Trophoblast cell (in vitro differentiated cells and primary cell): Measurements from ENCODE around the gene SRSF2.

Experiments used
- DNase-seq, 2 donors: peaks; one replicate each; pipeline ENCODE4 v3.0.0-alpha.2; 2016
- H2AFZ ChIP-seq: 2 replicates; pipeline ENCODE4 v1.6.1; 2013; ENCODE audit warnings: low read length, moderate library complexity, mild to moderate bottlenecking; ENCODE audit not compliant: insufficient read depth, poor library complexity
- H2AK5ac ChIP-seq: 2 replicates; pipeline ENCODE4 v1.6.1; 2013; ENCODE audit warnings: mild to moderate bottlenecking, low read length
- H2BK120ac ChIP-seq: 2 replicates; pipeline ENCODE4 v1.6.1; 2013; ENCODE audit warnings: low read length, mild to moderate bottlenecking, moderate library complexity; ENCODE audit not compliant: insufficient read depth, poor library complexity
- H2BK12ac ChIP-seq: 2 replicates; pipeline ENCODE4 v1.6.1; 2013; ENCODE audit warnings: mild to moderate bottlenecking, low read length, moderate library complexity
- H2BK5ac ChIP-seq: 2 replicates; pipeline ENCODE4 v1.6.1; 2013; ENCODE audit warnings: low read length, low read depth, moderate library complexity, mild to moderate bottlenecking; ENCODE audit not compliant: poor library complexity
- H3K14ac ChIP-seq: 2 replicates; pipeline ENCODE4 v1.6.1; 2013; ENCODE audit warnings: mild to moderate bottlenecking, low read length
- H3K18ac ChIP-seq: 2 replicates; pipeline ENCODE4 v1.6.1; 2013; ENCODE audit warnings: mild to moderate bottlenecking, low read length
- H3K23ac ChIP-seq: 2 replicates; pipeline ENCODE4 v1.6.1; 2013; ENCODE audit warnings: low read length
- H3K27ac ChIP-seq: 2 replicates; pipeline ENCODE4 v1.5.1; 2013; ENCODE audit warnings: low read depth, mild to moderate bottlenecking, inconsistent platforms, low read length, moderate library complexity
- H3K27me3 ChIP-seq: 2 replicates; pipeline ENCODE4 v1.6.1; 2013; ENCODE audit warnings: inconsistent platforms, mild to moderate bottlenecking, low read length, moderate library complexity; ENCODE audit not compliant: insufficient read depth
- H3K36me3 ChIP-seq, 2 experiments: 1 replicate in 1 of 2; 2 replicates in 1 of 2; pipeline ENCODE4 v1.6.1; 2013; ENCODE audit warnings: low read length in 2 of 2, mild to moderate bottlenecking in 2 of 2, moderate library complexity in 1 of 2; ENCODE audit not compliant: insufficient read depth in 2 of 2, control insufficient read depth in 1 of 2
- H3K4ac ChIP-seq: 2 replicates; pipeline ENCODE4 v1.6.1; 2013; ENCODE audit warnings: low read depth, mild to moderate bottlenecking, low read length, moderate library complexity
- H3K4me1 ChIP-seq, 2 experiments: 1 replicate in 1 of 2; 2 replicates in 1 of 2; pipeline ENCODE4 v1.6.1; 2013; ENCODE audit warnings: low read length in 2 of 2, mild to moderate bottlenecking in 2 of 2, moderate library complexity in 1 of 2; ENCODE audit not compliant: insufficient read depth in 2 of 2, control insufficient read depth in 1 of 2
- H3K4me2 ChIP-seq: 2 replicates; pipeline ENCODE4 v1.6.1; 2013; ENCODE audit warnings: inconsistent platforms, mild to moderate bottlenecking, low read length, moderate library complexity
- H3K4me3 ChIP-seq: 2 replicates; pipeline ENCODE4 v1.5.1; 2013; ENCODE audit warnings: mild to moderate bottlenecking, low read depth, low read length, inconsistent platforms
- H3K79me1 ChIP-seq: one replicate; pipeline ENCODE4 v1.6.1; 2013; ENCODE audit warnings: low read length
- H3K79me2 ChIP-seq: 2 replicates; pipeline ENCODE4 v1.6.1; 2013; ENCODE audit warnings: low read length, mild to moderate bottlenecking; ENCODE audit not compliant: control insufficient read depth, insufficient read depth, poor library complexity
- H3K9ac ChIP-seq: 2 replicates; pipeline ENCODE4 v1.6.1; 2013; ENCODE audit warnings: mild to moderate bottlenecking, low read length
- H3K9me3 ChIP-seq: 2 replicates; pipeline ENCODE4 v1.6.1; 2013; ENCODE audit warnings: low read depth, mild to moderate bottlenecking, control low read depth, inconsistent platforms, low read length; ENCODE audit not compliant: insufficient read depth
- H4K12ac ChIP-seq: 2 replicates; pipeline ENCODE4 v1.6.1; 2013; ENCODE audit warnings: low read depth, mild to moderate bottlenecking, low read length, moderate library complexity
- H4K8ac ChIP-seq: 2 replicates; pipeline ENCODE4 v1.6.1; 2013; ENCODE audit warnings: low read depth, mild to moderate bottlenecking, low read length, moderate library complexity
- H4K91ac ChIP-seq: one replicate; pipeline ENCODE4 v1.6.1; 2013; ENCODE audit warnings: low read depth, mild to moderate bottlenecking, low read length, moderate library complexity
- WGBS: extraction: QIAGEN DNeasy Blood & Tissue Kit; methylation state at CpG from one replicate; pipeline ENCODE4 v1.1.7; 2013; ENCODE audit warnings: missing lambda C conversion rate; ENCODE audit not compliant: insufficient read length, insufficient coverage; ENCODE audit errors: extremely low coverage; 5-methylcytosine and 5-hydroxymethylcytosine counted together

SRSF2 gene

DNA sequence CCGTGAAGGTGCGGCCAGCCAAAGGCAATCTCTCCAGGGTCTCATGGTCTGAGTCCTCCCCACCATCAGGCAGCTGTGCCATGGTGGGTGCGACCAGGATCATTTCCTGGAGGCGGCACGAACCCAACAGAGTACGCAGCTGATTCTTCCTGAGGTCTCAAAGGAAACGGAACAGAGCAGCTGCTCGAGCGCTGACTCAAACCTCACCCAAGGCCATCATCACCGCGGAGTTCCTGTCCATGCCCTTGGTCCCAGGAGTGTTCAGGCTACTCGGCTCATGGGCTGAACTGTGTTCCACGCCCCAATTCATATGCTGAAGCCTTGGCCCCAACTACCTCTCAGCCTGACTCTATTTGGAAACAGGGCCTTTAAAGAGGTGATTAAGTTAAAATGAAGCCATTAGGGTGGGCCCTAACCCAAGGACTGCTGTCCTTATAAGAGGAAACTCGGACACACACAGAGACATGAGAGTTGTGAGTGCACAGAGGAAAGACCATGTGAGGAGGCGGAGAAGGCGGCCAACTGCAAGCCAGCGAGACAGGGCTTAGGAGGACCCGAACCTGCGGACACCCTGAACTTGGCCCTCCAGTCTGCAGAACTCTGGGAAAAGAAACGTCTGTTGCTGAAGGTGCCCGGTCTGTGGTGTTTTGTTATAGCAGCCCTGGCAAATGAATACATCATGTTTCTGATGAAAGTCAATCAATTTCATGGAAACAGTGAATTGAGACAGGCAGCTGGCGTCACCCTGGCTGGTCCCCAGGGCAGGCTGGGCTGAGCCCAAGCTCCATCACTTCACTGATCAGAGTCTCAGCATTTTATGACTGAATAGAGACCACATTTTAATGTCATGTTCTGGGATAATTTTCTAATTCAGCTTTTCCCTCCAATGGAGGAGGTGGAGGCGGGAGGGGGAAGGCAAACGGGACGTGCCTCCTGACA lies 40.1 kb downstream of the SRSF2 start:
- H4K8ac ChIP-seq = no peak overlapping the region
- H4K12ac ChIP-seq = no peak overlapping the region
- H2BK12ac ChIP-seq = no peak overlapping the region
- no peak overlapping the region for H3K4me3 ChIP-seq
- H3K14ac ChIP-seq = no peak overlapping the region
- no peak overlapping the region for H3K27ac ChIP-seq
- no peak overlapping the region for H3K4me2 ChIP-seq
- no peak overlapping the region for H4K91ac ChIP-seq
- no CpG with 5 or more reads among the region's 25 CpGs for WGBS
- no peak overlapping the region for H3K9ac ChIP-seq
- peaks cover 0 to 7% of the 10 kb centered on the region in 2 experiments for H3K36me3 ChIP-seq
- peak in 1 of 2 donors; percentile 43 for DNase-seq
- H3K79me1 ChIP-seq = no peaks in the 10 kb centered on the region
- peaks cover 12% of the 10 kb centered on the region in 2 experiments for H3K4me1 ChIP-seq
- no peaks in the 10 kb centered on the region for H3K9me3 ChIP-seq
- H3K23ac ChIP-seq = no peak overlapping the region
- no peak overlapping the region for H3K4ac ChIP-seq
- H2AK5ac ChIP-seq = no peak overlapping the region
- no peak overlapping the region for H2BK5ac ChIP-seq
- H3K27me3 ChIP-seq = no peaks in the 10 kb centered on the region
- H2AFZ ChIP-seq = peak overlapping the region; percentile 8
- no peak overlapping the region for H2BK120ac ChIP-seq
- no peaks in the 10 kb centered on the region for H3K79me2 ChIP-seq
- no peak overlapping the region for H3K18ac ChIP-seq

DNA sequence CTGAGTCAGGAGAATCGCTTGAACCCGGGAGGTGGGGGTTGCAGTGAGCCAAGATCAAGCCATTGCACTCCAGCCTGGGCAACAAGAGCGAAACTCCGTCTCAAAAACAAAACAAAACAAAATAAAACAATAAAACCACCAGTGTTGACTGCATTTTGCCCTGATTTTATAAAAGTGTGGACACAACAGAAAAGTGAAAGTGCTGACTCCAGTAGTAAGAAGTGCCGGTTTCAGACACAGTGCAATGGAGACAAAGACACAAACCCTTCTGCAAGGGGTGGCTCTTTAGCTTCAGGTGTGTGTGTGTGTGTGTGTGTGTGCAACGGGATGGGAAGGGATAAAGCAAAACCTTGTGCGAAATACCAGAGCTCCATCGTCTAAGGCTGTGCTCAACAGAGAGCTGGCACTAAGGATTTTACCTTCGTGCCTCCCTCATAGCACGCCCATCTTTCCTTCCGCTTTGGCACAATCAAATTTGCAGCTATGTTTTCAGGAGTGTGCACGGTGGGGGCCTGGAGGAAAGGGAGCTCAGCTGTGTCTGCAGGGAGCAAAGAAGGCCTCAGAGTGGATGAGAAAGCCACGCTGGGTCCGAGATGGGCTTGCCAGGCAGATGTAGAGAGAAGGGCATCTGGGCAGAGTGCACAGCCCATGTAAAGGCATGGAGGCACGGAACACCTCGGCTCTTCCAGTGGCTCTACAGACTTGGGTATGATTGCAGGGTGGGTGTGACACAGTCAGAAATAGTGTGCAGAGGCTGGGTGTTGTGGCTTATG lies 41.9 kb downstream of the SRSF2 start:
- Histone ChIP-seq H3K27ac (no peak overlapping the region), H2BK5ac (no peak overlapping the region), H4K91ac (no peak overlapping the region), H3K23ac (no peak overlapping the region), H3K4me3 (no peak overlapping the region), H3K79me1 (no peaks in the 10 kb centered on the region), H3K27me3 (no peaks in the 10 kb centered on the region), H3K18ac (no peak overlapping the region), H3K4ac (no peak overlapping the region), H3K9ac (no peak overlapping the region), H3K4me2 (no peak overlapping the region), H3K36me3 (peaks cover 0 to 7% of the 10 kb centered on the region in 2 experiments), H2AFZ (no peak overlapping the region), H3K4me1 (no peaks in the 10 kb centered on the region), H3K79me2 (no peaks in the 10 kb centered on the region), H4K12ac (no peak overlapping the region), H4K8ac (no peak overlapping the region), H2AK5ac (no peak overlapping the region), H2BK120ac (no peak overlapping the region), H3K14ac (no peak overlapping the region), H2BK12ac (no peak overlapping the region), H3K9me3 (no peaks in the 10 kb centered on the region)
- no CpG with 5 or more reads among the region's 16 CpGs for WGBS
- DNase-seq = no peak

DNA sequence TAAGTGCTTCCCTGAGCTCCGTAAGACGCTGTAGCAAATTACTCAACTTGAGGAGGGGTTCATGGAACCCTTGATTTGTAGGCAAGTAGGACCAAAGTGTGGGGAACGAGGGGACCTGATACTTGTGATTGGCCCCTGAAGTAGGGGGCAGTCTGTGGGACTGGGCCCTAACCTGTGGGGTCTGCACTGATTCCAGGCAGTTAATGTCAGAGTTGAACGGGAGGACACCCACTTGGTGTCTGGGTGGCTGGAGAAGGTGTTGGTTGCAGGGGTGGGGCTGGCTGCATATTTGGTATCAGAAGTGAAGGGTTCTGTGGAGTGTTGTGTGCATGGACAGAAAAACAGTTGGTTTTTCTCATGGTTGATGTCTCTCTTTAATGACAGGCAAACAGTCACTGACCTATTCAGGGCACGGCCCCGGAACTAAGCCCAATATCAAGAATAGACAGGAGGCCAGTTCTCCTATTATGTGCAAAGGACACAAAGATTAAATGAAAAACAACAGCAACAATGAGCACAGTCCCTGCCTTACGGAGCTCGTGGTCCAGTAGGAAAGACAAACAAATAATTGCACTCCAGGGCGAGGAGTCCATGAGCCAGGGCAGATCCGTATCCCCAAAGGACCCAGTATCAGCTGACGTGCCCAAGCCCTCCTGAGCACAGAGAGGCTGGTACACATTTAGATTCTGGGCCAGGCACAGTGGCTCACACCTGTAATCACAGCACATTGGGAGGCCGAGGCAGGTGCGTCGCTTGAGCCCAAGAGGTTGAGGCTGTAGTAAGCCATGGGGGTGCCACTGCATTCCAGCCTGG lies 45.5 kb downstream of the SRSF2 start:
- Histone ChIP-seq H3K4ac (no peak overlapping the region), H3K36me3 (peaks cover 5 to 6% of the 10 kb centered on the region in 2 experiments), H2AK5ac (no peak overlapping the region), H2BK120ac (no peak overlapping the region), H4K91ac (no peak overlapping the region), H3K27ac (no peak overlapping the region), H3K14ac (no peak overlapping the region), H2BK12ac (no peak overlapping the region), H3K9ac (no peak overlapping the region), H3K27me3 (no peaks in the 10 kb centered on the region), H3K79me2 (no peaks in the 10 kb centered on the region), H3K23ac (no peak overlapping the region), H4K8ac (no peak overlapping the region), H3K4me3 (no peak overlapping the region), H2BK5ac (no peak overlapping the region), H4K12ac (no peak overlapping the region), H3K79me1 (no peaks in the 10 kb centered on the region), H2AFZ (no peak overlapping the region), H3K4me2 (no peak overlapping the region), H3K18ac (no peak overlapping the region), H3K4me1 (peaks cover 3 to 5% of the 10 kb centered on the region in 2 experiments), H3K9me3 (peaks cover 2% of the 10 kb centered on the region)
- no peak for DNase-seq
- WGBS = no CpG with 5 or more reads among the region's 14 CpGs

DNA sequence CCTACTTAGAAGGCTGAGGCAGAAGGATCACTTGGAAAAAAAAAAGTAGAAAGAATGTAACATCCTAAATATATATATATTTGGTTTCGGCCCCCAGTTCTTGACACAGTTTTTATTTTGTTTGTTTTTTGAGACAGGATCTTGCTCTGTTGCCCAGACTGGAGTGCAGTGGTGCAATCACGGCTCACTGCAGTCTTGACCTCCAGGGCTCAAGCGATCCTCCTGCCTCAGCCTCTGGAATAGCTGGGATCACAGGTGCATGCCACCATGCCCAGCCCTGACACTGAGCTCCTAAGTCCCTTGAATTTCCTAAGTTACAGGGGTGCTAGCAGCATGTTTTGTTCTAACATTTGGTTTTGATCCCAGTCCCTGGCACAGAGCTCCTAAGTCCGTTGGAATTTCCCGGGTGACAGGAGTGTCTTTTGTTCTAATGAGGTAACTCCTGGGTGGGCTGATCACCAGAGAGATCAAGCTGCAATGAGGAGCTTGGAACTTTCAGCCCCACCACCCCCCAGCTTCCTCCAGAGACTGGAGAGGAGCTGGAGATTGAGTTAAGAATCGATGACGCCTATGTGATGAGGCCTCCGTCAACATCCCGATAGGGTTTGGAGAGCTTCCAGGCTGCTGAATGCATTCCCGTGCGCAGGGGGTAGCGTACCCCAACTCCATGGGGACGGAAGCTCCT lies 46.4 kb downstream of the SRSF2 start:
- WGBS = no CpG with 5 or more reads among the region's 13 CpGs
- H3K23ac ChIP-seq = no peak overlapping the region

More for the DNA sequence above, 46.4 kb downstream of the SRSF2 start:
- H2AK5ac ChIP-seq = no peak overlapping the region
- no peaks in the 10 kb centered on the region for H3K79me1 ChIP-seq
- H3K14ac ChIP-seq = no peak overlapping the region
- H3K36me3 ChIP-seq = peaks cover 5 to 6% of the 10 kb centered on the region in 2 experiments
- H3K9ac ChIP-seq = no peak overlapping the region
- H4K8ac ChIP-seq = no peak overlapping the region
- H3K4me3 ChIP-seq = no peak overlapping the region
- H2BK120ac ChIP-seq = no peak overlapping the region
- no peak overlapping the region for H2BK12ac ChIP-seq
- DNase-seq = no peak
- no peak overlapping the region for H3K4ac ChIP-seq
- H3K27ac ChIP-seq = no peak overlapping the region
- H4K91ac ChIP-seq = no peak overlapping the region
- H2BK5ac ChIP-seq = no peak overlapping the region
- H2AFZ ChIP-seq = no peak overlapping the region
- peaks cover 2% of the 10 kb centered on the region for H3K9me3 ChIP-seq
- H3K27me3 ChIP-seq = no peaks in the 10 kb centered on the region
- H3K4me1 ChIP-seq = peaks cover 5% of the 10 kb centered on the region in 2 experiments
- H3K4me2 ChIP-seq = no peak overlapping the region
- H4K12ac ChIP-seq = no peak overlapping the region
- no peaks in the 10 kb centered on the region for H3K79me2 ChIP-seq
- no peak overlapping the region for H3K18ac ChIP-seq
